ENCODE results near the gene SLC4A7. TPM values are rescaled to one million over a fixed set of nuclear protein-coding genes. Genes with fewer than 3 reads are reported as not detected.

SLC4A7 gene
- total and polyA plus RNA-seq, 2 donors (not counting 1 experiment from before 2014, with no cell fraction given), result 23.8 to 214 TPM

DNA sequence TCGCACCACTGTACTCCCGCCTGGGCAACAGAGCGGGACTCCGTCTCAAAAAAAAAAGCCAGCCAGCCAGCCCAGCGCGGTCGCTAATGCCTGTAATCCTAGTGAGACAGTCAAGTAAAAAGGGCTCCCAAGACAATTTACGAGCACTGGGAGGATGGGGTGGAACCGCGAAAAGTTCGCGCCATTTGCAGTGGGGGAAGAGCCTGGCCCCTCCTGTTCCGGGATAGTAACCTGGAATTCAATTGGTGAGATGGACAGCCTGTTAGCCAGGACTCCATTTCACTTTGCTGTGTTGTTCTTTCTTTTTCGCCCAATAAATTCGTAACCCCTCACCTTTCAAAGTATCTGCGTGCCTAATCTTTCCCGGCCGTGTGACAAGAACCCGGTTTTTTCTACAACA lies 19.5 kb downstream of the SLC4A7 start:
- Histone ChIP-seq H3K4me2 (ENCODE audit: extremely low read depth, insufficient read depth, low read length) (no peak overlapping the region), H4K20me1 (ENCODE audit: control insufficient read depth, extremely low read depth, insufficient read depth, low read length) (no peaks in the 10 kb centered on the region), H3K9me3 (ENCODE audit: control insufficient read depth, insufficient read depth, low read depth, low read length) (no peaks in the 10 kb centered on the region), H3K79me2 (ENCODE audit: control insufficient read depth, insufficient read depth, low read length) (peaks cover 92% of the 10 kb centered on the region), H3K36me3 (ENCODE audit: control insufficient read depth, insufficient read depth, low read length) (peaks cover 1% of the 10 kb centered on the region), H2AFZ (ENCODE audit: low read length) (no peak overlapping the region), H3K4me3 (replicated peaks in 1 of 4; ENCODE audit: control extremely low read depth in 1 of 4, insufficient read depth in 1 of 4, low read depth in 3 of 4, low read length in 4 of 4) (no peak overlapping the region), H3K4me1 (ENCODE audit: control insufficient read depth, extremely low read depth, insufficient read depth, low read length) (no peaks in the 10 kb centered on the region), H3K9ac (ENCODE audit: insufficient read depth, low read length) (no peak overlapping the region), H3K27ac (ENCODE audit: insufficient read depth, low read length) (no peak overlapping the region), H3K27me3 (ENCODE audit: control insufficient read depth, insufficient read depth, low read length) (no peaks in the 10 kb centered on the region)
- no peak for DNase-seq (ENCODE audit: low read depth in 2 of 2)
- TF ChIP-seq CTCF (conservative IDR thresholded peaks at IDR 0.05 in 1 of 2, IDR thresholded peaks at IDR 0.05 in 1 of 2; ENCODE audit: low read depth in 1 of 2, low read length in 2 of 2) (no peak), EZH2 (IDR thresholded peaks at IDR 0.05; ENCODE audit: low read length, missing control alignments) (no peak)

GRCh38 chr3:27462228-27462627 lies 22.0 kb downstream of the SLC4A7 start:
- Histone ChIP-seq H4K20me1 (ENCODE audit: control insufficient read depth, extremely low read depth, insufficient read depth, low read length) (no peaks in the 10 kb centered on the region), H3K27me3 (ENCODE audit: control insufficient read depth, insufficient read depth, low read length) (no peaks in the 10 kb centered on the region), H3K4me2 (ENCODE audit: extremely low read depth, insufficient read depth, low read length) (no peak overlapping the region), H3K9me3 (ENCODE audit: control insufficient read depth, insufficient read depth, low read depth, low read length) (no peaks in the 10 kb centered on the region), H3K4me3 (replicated peaks in 1 of 4; ENCODE audit: control extremely low read depth in 1 of 4, insufficient read depth in 1 of 4, low read depth in 3 of 4, low read length in 4 of 4) (no peak overlapping the region), H3K9ac (ENCODE audit: insufficient read depth, low read length) (no peak overlapping the region), H3K27ac (ENCODE audit: insufficient read depth, low read length) (no peak overlapping the region), H3K36me3 (ENCODE audit: control insufficient read depth, insufficient read depth, low read length) (peaks cover 1% of the 10 kb centered on the region), H3K79me2 (ENCODE audit: control insufficient read depth, insufficient read depth, low read length) (peaks cover 92% of the 10 kb centered on the region), H2AFZ (ENCODE audit: low read length) (no peak overlapping the region), H3K4me1 (ENCODE audit: control insufficient read depth, extremely low read depth, insufficient read depth, low read length) (no peaks in the 10 kb centered on the region)
- no peak for TF ChIP-seq CTCF (conservative IDR thresholded peaks at IDR 0.05 in 1 of 2, IDR thresholded peaks at IDR 0.05 in 1 of 2; ENCODE audit: low read depth in 1 of 2, low read length in 2 of 2)
- no peak for TF ChIP-seq EZH2 (IDR thresholded peaks at IDR 0.05; ENCODE audit: low read length, missing control alignments)
- no peak for DNase-seq (ENCODE audit: low read depth in 2 of 2)

GRCh38 chr3:27458929-27459328 lies 25.3 kb downstream of the SLC4A7 start:
- H3K27ac ChIP-seq (ENCODE audit: insufficient read depth, low read length), result no peak overlapping the region
- no peak for DNase-seq (ENCODE audit: low read depth in 2 of 2)
- no peaks in the 10 kb centered on the region for H4K20me1 ChIP-seq (ENCODE audit: control insufficient read depth, extremely low read depth, insufficient read depth, low read length)
- H3K9me3 ChIP-seq (ENCODE audit: control insufficient read depth, insufficient read depth, low read depth, low read length), result no peaks in the 10 kb centered on the region
- H3K36me3 ChIP-seq (ENCODE audit: control insufficient read depth, insufficient read depth, low read length), result peaks cover 1% of the 10 kb centered on the region
- no peak overlapping the region for H3K4me2 ChIP-seq (ENCODE audit: extremely low read depth, insufficient read depth, low read length)
- no peak overlapping the region for H3K4me3 ChIP-seq (replicated peaks in 1 of 4; ENCODE audit: control extremely low read depth in 1 of 4, insufficient read depth in 1 of 4, low read depth in 3 of 4, low read length in 4 of 4)
- H3K27me3 ChIP-seq (ENCODE audit: control insufficient read depth, insufficient read depth, low read length), result no peaks in the 10 kb centered on the region
- no peak overlapping the region for H3K9ac ChIP-seq (ENCODE audit: insufficient read depth, low read length)
- H2AFZ ChIP-seq (ENCODE audit: low read length), result no peak overlapping the region
- no peaks in the 10 kb centered on the region for H3K4me1 ChIP-seq (ENCODE audit: control insufficient read depth, extremely low read depth, insufficient read depth, low read length)
- H3K79me2 ChIP-seq (ENCODE audit: control insufficient read depth, insufficient read depth, low read length), result peaks cover 91% of the 10 kb centered on the region
- TF ChIP-seq CTCF (conservative IDR thresholded peaks at IDR 0.05 in 1 of 2, IDR thresholded peaks at IDR 0.05 in 1 of 2; ENCODE audit: low read depth in 1 of 2, low read length in 2 of 2) (no peak), EZH2 (IDR thresholded peaks at IDR 0.05; ENCODE audit: low read length, missing control alignments) (no peak)
